Measurements from ENCODE around the gene SSX7.
"Not testable (repeated sequence)": the region's sequence is repeated elsewhere in the genome, so short reads cannot be mapped to it uniquely, and the experiment has no call there.

- TF ChIP-seq CTCF (IDR thresholded peaks at IDR 0.05); ZFX (IDR thresholded peaks at IDR 0.05; ENCODE audit: borderline replicate concordance): not testable (repeated sequence)
Measured at GRCh38 chrX:52662218-52662617, 7.5 kb upstream of the SSX7 start.
